Heart left ventricle (tissue), 16 donors: ENCODE data around the gene FFAR4. TPM values are rescaled to one million over a fixed set of nuclear protein-coding genes. Genes with fewer than 3 reads are reported as not detected.

ENCODE experiments used
- ATAC-seq, 4 donors: fragments of 200-7000 bp; cut with Tn5 transposase; one replicate each; pipeline ENCODE4 v1.9.1; 2020 to 2022; ENCODE audit warnings: moderate library complexity in 4 of 4, mild to moderate bottlenecking in 3 of 4, moderate number of reproducible peaks in 1 of 4
- DNase-seq, 5 donors: peaks; one replicate each; pipeline ENCODE4 v3.0.0-alpha.2; 2020
- H3K27ac ChIP-seq, 12 donors: fragments of 200-600 bp; sonication (generic) in 4 of 12; one replicate each; pipeline versions ENCODE4 v1.5.0 to v1.8.0; 2016 to 2022; ENCODE audit warnings: mild to moderate bottlenecking in 2 of 12
- H3K27me3 ChIP-seq, 9 donors: fragments of 200-600 bp; sonication (generic) in 2 of 9; one replicate each; pipeline versions ENCODE4 v1.5.1 to v1.8.0; 2016 to 2022; ENCODE audit warnings: mild to moderate bottlenecking in 3 of 9
- H3K36me3 ChIP-seq, 9 donors: fragments of 200-600 bp; sonication (generic) in 2 of 9; one replicate each; pipeline versions ENCODE4 v1.5.0 to v1.8.0; 2018 to 2022; ENCODE audit warnings: mild to moderate bottlenecking in 2 of 9
- H3K4me1 ChIP-seq, 12 donors: fragments of 200-600 bp; sonication (generic) in 4 of 12; one replicate each; pipeline versions ENCODE4 v1.5.0 to v1.8.0; 2016 to 2022; ENCODE audit warnings: mild to moderate bottlenecking in 3 of 12
- H3K4me3 ChIP-seq, 12 donors: fragments of 200-600 bp; sonication (generic) in 4 of 12; one replicate each; pipeline versions ENCODE4 v1.5.0 to v1.8.0; 2017 to 2022; ENCODE audit warnings: mild to moderate bottlenecking in 9 of 12, moderate library complexity in 4 of 12
- H3K9me3 ChIP-seq, 12 donors: fragments of 200-600 bp; sonication (generic) in 4 of 12; one replicate each; pipeline versions ENCODE4 v1.5.0 to v1.8.0; 2016 to 2022; ENCODE audit warnings: mild to moderate bottlenecking in 1 of 12
- CTCF ChIP-seq, 12 donors: fragments of 200-600 bp; sonication (generic) in 4 of 12; IDR thresholded peaks; one replicate each; pipeline versions ENCODE4 v1.5.0 to v1.8.0; 2018 to 2022; ENCODE audit warnings: antibody characterized with exemption in 12 of 12, mild to moderate bottlenecking in 5 of 12
- POLR2A ChIP-seq, 2 donors: fragments of 450-650 bp; IDR thresholded peaks; one replicate each; pipeline ENCODE4 v1.6.1; 2017; ENCODE audit warnings: antibody characterized with exemption in 2 of 2, mild to moderate bottlenecking in 2 of 2, moderate library complexity in 2 of 2
- WGBS, 4 donors: extraction: QIAGEN DNeasy Blood & Tissue Kit in 2 of 4; methylation state at CpG; one replicate each; pipeline versions ENCODE4 v1.1.5 to v1.1.7; 2013 to 2018; 5-methylcytosine and 5-hydroxymethylcytosine counted together
- intact Hi-C, 10 donors: fragments of 100-400 bp; cut with DNase I; formaldehyde crosslinking; loops; one replicate each; pipeline versions ENCODE4 v1.11.1 to v1.14.2; 2022
- polyA plus RNA-seq, 2 donors: library from polyadenylated mRNA; stranded (reverse); fragments of 200-250 nt; gene quantifications; one replicate each; pipeline ENCODE4 v1.2.3, GENCODE V29; 2013
- total RNA-seq, 9 donors: library from RNA; depleted of rRNA in 2 of 9; stranded (reverse); fragments of >200 nt in 2 of 9; fragmentation: NEBNext Ultra II Directional in 3 of 9; extraction: Animal tissue kit (Norgen Biotek cat#: 25700) in 3 of 9; gene quantifications; one replicate each; pipeline versions ENCODE4 v1.1.0 to v1.2.4, GENCODE V29; 2016 to 2023
- donor health status: ischemic (EF 13 %, LVEDD 7.1; RV severe dilation, severe dysfunction).
- donor health status: healthy with polysubstance abuse.
- donor health status: DM: no; HTN: yes; CAD: no.
- donor health status: DM: no; HTN: no; CAD: no.
- donor health status: ischemic (EF 25% LVEDD 6.9; RV normal size, moderate dysfunction).
- donor health status: ischemic (EF 25% LVEDD 5.7; RV mildly dilated, moderate dysfunction).
- donor health status: healthy.
- donor health status: DM: yes; HTN: yes; CAD: no.
- donor health status: ischemic (EF 35%, LVEDD 5.7; RV mildly dilated, moderate dysfunction).
- donor health status: nonischemic (EF 11% LVEDD 7.7; RV severe dilation, severe dysfunction).
- donor health status: DM: yes; HTN: yes; CAD: no.
- donor health status: PGD.
- donor health status: ischemic (EF 29% LVEDD 5.4; RV normal size, mild dysfunction).
- donor health status: nonischemic (EF 23%, LVEDD 6.1; RV moderate dilation, normal function).

Gene FFAR4
- total and polyA plus RNA-seq, 11 donors: 0.06 to 1.7 (median 0.11) TPM; not detected in 4

GRCh38 chr10:93603023-93603422, 36.6 kb downstream of the FFAR4 start:
- no peak overlapping the region for H3K27ac ChIP-seq
- peaks cover 7 to 63% (median 37%) of the 10 kb centered on the region in 9 donors for H3K27me3 ChIP-seq
- peaks cover 0 to 11% (median 0%) of the 10 kb centered on the region in 12 donors for H3K9me3 ChIP-seq
- TF ChIP-seq CTCF (IDR thresholded peaks at IDR 0.05): no peak
- no peak for TF ChIP-seq POLR2A (IDR thresholded peaks at IDR 0.05)
- intact Hi-C loops: no loop called here
- ATAC-seq: no peak
- WGBS, 4 donors: 91 to 96% (median 95%) methylated on average over 2 of the region's 2 CpGs
- H3K4me3 ChIP-seq: no peak overlapping the region
- no peaks in the 10 kb centered on the region for H3K36me3 ChIP-seq
- peaks cover 0 to 16% (median 8%) of the 10 kb centered on the region in 12 donors for H3K4me1 ChIP-seq
- DNase-seq: no peak

- ATAC-seq (no peak), DNase-seq (no peak)
- TF ChIP-seq POLR2A (IDR thresholded peaks at IDR 0.05) (no peak), CTCF (IDR thresholded peaks at IDR 0.05) (no peak)
- intact Hi-C loops: no loop called here
- Histone ChIP-seq H3K9me3 (peaks cover 0 to 11% (median 0%) of the 10 kb centered on the region in 12 donors), H3K27me3 (peaks cover 7 to 63% (median 37%) of the 10 kb centered on the region in 9 donors), H3K4me1 (peaks cover 0 to 16% (median 8%) of the 10 kb centered on the region in 12 donors), H3K27ac (no peak overlapping the region), H3K4me3 (no peak overlapping the region), H3K36me3 (no peaks in the 10 kb centered on the region)
- WGBS, 4 donors: 60 to 69% (median 62%) methylated on average over 2 of the region's 2 CpGs
Observed at GRCh38 chr10:93604146-93604545, 37.7 kb downstream of the FFAR4 start.

GRCh38 chr10:93608421-93608820, 42.0 kb downstream of the FFAR4 start:
- Histone ChIP-seq H3K9me3 (peaks cover 0 to 11% (median 0%) of the 10 kb centered on the region in 12 donors), H3K4me1 (no peaks in the 10 kb centered on the region), H3K27ac (no peak overlapping the region), H3K27me3 (peaks cover 0 to 31% (median 12%) of the 10 kb centered on the region in 9 donors), H3K36me3 (no peaks in the 10 kb centered on the region), H3K4me3 (no peak overlapping the region)
- no peak for DNase-seq
- intact Hi-C loops: no loop called here
- TF ChIP-seq CTCF (IDR thresholded peaks at IDR 0.05): no peak
- TF ChIP-seq POLR2A (IDR thresholded peaks at IDR 0.05): no peak
- no peak for ATAC-seq
- 85 to 90% (median 88%) methylated on average over 3 of the region's 3 CpGs for WGBS, 4 donors

- no peak for ATAC-seq
- H3K27me3 ChIP-seq: no peaks in the 10 kb centered on the region
Observed at GRCh38 chr10:93612311-93612710, 45.8 kb downstream of the FFAR4 start, which contains the start of gene PDE6C. Gene PDE6C, plus strand, starts transcription at chr10:93612537. Its CDS starts 189 bp downstream, at chr10:93612726.

More at GRCh38 chr10:93612311-93612710, 45.8 kb downstream of the FFAR4 start, which contains the start of gene PDE6C:
- H3K36me3 ChIP-seq: no peaks in the 10 kb centered on the region
- H3K4me1 ChIP-seq: peaks cover 0 to 5% (median 0%) of the 10 kb centered on the region in 12 donors
- peaks cover 0 to 5% (median 0%) of the 10 kb centered on the region in 12 donors for H3K9me3 ChIP-seq
- H3K4me3 ChIP-seq: no peak within 1 kb of the TSS
- TF ChIP-seq POLR2A (IDR thresholded peaks at IDR 0.05): no peak
- no peak for TF ChIP-seq CTCF (IDR thresholded peaks at IDR 0.05)
- DNase-seq: no peak
- H3K27ac ChIP-seq: no peak within 1 kb of the TSS
- intact Hi-C loops: no loop called here
- WGBS, 4 donors: 80 to 85% (median 83%) methylated on average over 6 of the region's 6 CpGs
